Caki2 (cell line): Measurements from ENCODE around the gene MISFA. TPM values are rescaled to one million over a fixed set of nuclear protein-coding genes. Genes with fewer than 3 reads are reported as not detected.

Experiments used
- total RNA-seq: library from RNA; depleted of rRNA; stranded (reverse); fragments of >200 nt; shearing (Covaris generic); gene quantifications from 2 replicates; pipeline ENCODE4 v1.2.3, GENCODE V29; 2014; ENCODE audit warnings: low replicate concordance; rRNA removed

Gene MISFA
- total RNA-seq, 1 experiment from 2014 or later: not detected

Other genes starting within 250 kb of the MISFA start
- gene LDHA, start 205.2 kb upstream of the MISFA start, total RNA-seq: 1,568 and 1,798 TPM in 2 replicates
- 17.3 and 17.4 TPM in 2 replicates for gene LDHC, start 187.5 kb upstream of the MISFA start, total RNA-seq
- not detected in 2 replicates for gene LDHAL6A, start 143.9 kb upstream of the MISFA start, total RNA-seq
- 82.8 and 117 TPM in 2 replicates for gene TSG101, start 72.8 kb upstream of the MISFA start, total RNA-seq
- 23.8 and 24.9 TPM in 2 replicates for gene UEVLD, start 11.1 kb upstream of the MISFA start, total RNA-seq
- 15.3 and 17.3 TPM in 2 replicates for gene SPTY2D1, start 34.6 kb downstream of the MISFA start, total RNA-seq
- 0.78 and 1.4 TPM in 2 replicates for gene TMEM86A, start 99.0 kb downstream of the MISFA start, total RNA-seq
- not detected in 2 replicates for gene IGSF22, start 126.4 kb downstream of the MISFA start, total RNA-seq
- gene PTPN5, start 192.0 kb downstream of the MISFA start, total RNA-seq: 0.10 TPM in 1 of 2 replicates, not detected in the other